GM12865 (cell line): Measurements from ENCODE around the gene FBXO7.

Source experiments
- DNase-seq: peaks from one replicate; pipeline ENCODE4 v3.0.0; 2010; ENCODE audit warnings: low read depth
- H3K4me3 ChIP-seq: 2 replicates; pipeline ENCODE4 v1.5.1; 2011; ENCODE audit warnings: mild to moderate bottlenecking, low read depth, low read length, control low read depth
- TF ChIP-seq, protein P1 (sequence below): IDR thresholded peaks from 2 replicates; pipeline ENCODE4 v1.5.1; 2011; ENCODE audit warnings: low read length, control low read depth, low read depth, inconsistent platforms; ENCODE audit not compliant: insufficient read depth; ENCODE audit errors: missing control alignments

The FBXO7 gene

DNA sequence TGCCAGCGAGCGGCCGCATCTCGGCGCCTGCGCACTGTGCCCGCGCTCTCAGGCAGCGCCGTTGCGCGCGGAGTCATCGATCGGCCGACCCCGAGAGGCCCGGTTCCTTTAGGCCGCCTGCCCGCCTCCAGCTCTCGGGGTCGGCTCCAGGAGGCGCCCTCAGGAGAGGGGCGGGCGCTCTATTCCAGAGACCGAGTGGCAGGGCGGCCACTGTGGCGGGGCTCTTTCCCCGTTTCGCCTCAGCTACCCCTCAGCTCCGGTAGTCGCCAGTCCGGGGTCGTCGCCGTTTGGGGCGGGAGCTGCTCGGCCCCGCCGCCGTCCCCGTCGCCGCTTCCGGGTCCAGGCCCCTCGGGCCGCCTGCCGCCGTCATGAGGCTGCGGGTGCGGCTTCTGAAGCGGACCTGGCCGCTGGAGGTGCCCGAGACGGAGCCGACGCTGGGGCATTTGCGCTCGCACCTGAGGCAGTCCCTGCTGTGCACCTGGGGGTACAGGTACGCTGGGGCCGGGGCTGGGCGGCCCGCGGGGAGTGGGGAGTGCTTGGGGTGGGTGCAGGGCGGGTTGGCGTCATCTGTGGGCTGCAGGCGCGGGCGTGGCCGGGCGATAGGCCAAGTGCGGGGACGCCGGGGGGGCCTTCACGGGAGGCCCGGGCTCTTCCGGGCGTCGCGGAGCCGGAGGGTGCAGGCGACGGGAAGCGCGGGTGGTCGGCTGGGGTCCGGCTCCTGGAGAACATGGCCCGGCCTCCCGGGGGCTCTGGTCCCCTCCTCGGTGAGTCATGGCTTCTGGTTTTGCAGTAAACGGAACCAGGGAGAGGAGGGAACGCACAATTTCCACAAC is at the start of gene FBXO7:
Gene FBXO7, plus strand, starts transcription at position 177 of the 833 bp plus-strand sequence. Its CDS starts 192 bp downstream, at position 369.
- peak within 1 kb of the TSS; percentile 73 for H3K4me3 ChIP-seq
- TF ChIP-seq, protein P1, sequence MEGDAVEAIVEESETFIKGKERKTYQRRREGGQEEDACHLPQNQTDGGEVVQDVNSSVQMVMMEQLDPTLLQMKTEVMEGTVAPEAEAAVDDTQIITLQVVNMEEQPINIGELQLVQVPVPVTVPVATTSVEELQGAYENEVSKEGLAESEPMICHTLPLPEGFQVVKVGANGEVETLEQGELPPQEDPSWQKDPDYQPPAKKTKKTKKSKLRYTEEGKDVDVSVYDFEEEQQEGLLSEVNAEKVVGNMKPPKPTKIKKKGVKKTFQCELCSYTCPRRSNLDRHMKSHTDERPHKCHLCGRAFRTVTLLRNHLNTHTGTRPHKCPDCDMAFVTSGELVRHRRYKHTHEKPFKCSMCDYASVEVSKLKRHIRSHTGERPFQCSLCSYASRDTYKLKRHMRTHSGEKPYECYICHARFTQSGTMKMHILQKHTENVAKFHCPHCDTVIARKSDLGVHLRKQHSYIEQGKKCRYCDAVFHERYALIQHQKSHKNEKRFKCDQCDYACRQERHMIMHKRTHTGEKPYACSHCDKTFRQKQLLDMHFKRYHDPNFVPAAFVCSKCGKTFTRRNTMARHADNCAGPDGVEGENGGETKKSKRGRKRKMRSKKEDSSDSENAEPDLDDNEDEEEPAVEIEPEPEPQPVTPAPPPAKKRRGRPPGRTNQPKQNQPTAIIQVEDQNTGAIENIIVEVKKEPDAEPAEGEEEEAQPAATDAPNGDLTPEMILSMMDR = no peak
- DNase-seq = peak; percentile 90

- TF ChIP-seq, protein P1 = no peak
- H3K4me3 ChIP-seq = no peak overlapping the region
- no peak for DNase-seq
Observed at GRCh38 chr22:32426881-32427280, 47.7 kb upstream of the FBXO7 start.

DNA sequence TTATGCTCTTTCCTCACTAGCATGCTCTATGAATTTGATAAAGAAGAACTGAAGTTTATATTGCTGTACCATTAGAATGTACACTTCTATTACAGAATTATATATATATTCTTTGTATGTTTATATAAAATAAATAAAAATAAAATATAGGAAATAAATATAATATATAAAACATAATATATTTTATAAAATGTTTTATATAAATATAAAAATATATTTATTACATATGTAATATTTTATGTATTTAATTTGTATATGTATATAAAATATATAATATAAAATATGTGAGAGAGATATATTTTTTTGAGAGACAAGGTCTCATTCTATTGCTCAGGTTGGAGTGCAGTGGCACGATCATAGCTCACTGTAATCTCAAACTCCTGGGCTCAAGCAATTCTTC is 44.3 kb upstream of the FBXO7 start:
- no peak overlapping the region for H3K4me3 ChIP-seq
- TF ChIP-seq, protein P1 = no peak
- no peak for DNase-seq

DNA sequence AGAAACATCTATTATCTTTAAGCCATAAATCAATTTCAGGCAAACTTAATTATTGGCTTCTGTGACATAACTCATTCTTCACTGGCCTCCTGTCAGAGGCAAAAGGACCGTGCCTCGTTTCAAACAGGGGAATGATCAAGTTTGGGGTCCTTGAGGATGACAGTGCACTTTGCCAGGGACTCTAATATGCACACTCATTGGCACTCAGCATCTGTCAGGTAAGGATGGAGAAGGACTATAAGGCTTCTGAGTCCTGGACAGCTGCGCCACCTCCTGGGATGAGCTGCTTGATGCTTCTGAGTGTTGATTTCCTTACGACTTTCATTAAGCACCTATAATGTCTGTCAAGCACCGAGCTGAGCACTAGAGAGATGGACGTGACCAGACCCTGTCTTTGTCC is 30.5 kb upstream of the FBXO7 start:
- TF ChIP-seq, protein P1 = peak; percentile 54
- peak; percentile 55 for DNase-seq
- no peak overlapping the region for H3K4me3 ChIP-seq

- no peak for DNase-seq
- TF ChIP-seq, protein P1 = no peak
- H3K4me3 ChIP-seq = no peak overlapping the region
Observed at GRCh38 chr22:32446321-32446720, 28.3 kb upstream of the FBXO7 start.

DNA sequence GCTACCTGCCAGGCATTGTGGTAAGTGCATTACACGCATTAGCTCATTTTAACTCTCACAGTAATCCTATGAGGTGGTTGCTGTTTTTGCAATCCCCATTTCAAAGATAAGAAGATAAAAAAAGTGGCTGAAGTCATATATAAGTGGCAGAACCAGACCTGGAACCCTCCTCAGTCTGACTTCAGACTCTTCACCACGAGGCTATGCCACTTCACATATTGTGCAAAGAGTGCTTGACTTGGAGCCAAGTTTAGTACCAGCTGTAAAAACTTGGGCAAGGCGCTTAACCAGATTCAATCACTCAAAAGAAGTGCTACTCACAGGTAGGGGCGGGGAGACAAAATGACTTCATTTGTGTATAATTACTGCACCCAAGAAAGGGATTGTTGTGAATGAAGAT is 25.6 kb upstream of the FBXO7 start:
- no peak for DNase-seq
- TF ChIP-seq, protein P1 = no peak
- H3K4me3 ChIP-seq = no peak overlapping the region
